ENCODE data around the gene PHF2.

PHF2 gene

GRCh38 chr9:93636172-93636661, 59.8 kb downstream of the PHF2 start:
- no peak for TF ChIP-seq CTCF (IDR thresholded peaks at IDR 0.05; ENCODE audit: low read depth, low read length)
- no peak overlapping the region for H3K4me3 ChIP-seq (ENCODE audit: low read depth, low read length)

GRCh38 chr9:93636667-93637066, 60.3 kb downstream of the PHF2 start:
- no peak overlapping the region for H3K4me3 ChIP-seq (ENCODE audit: low read depth, low read length)
- no peak for TF ChIP-seq CTCF (IDR thresholded peaks at IDR 0.05; ENCODE audit: low read depth, low read length)

- no peak overlapping the region for H3K4me3 ChIP-seq (ENCODE audit: low read depth, low read length)
Observed at GRCh38 chr9:93637886-93638285, 61.5 kb downstream of the PHF2 start.

DNA sequence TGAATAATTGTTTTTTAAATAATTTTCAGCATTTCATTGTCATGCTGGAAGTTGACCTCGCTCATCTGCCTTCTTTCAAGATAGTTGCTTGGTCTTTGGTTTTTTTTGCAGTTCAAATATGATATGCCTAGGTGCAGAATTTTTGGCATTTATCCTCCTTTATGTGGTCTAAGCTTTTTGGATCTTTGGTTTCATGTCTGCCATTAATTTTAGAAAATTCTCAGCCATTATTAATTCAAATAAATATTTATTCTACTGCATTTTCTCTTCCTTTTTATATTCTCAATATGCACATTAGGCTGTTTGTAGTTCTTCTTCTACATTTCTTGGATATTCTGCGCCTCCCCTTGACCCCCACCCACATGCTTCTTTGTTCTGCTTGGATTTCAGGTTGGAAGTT, 63.6 kb downstream of the PHF2 start:
- no peak for TF ChIP-seq CTCF (IDR thresholded peaks at IDR 0.05; ENCODE audit: low read depth, low read length)
- H3K4me3 ChIP-seq (ENCODE audit: low read depth, low read length) = no peak overlapping the region

More at GRCh38 chr9:93637886-93638285, 61.5 kb downstream of the PHF2 start:
- no peak for TF ChIP-seq CTCF (IDR thresholded peaks at IDR 0.05; ENCODE audit: low read depth, low read length)

DNA sequence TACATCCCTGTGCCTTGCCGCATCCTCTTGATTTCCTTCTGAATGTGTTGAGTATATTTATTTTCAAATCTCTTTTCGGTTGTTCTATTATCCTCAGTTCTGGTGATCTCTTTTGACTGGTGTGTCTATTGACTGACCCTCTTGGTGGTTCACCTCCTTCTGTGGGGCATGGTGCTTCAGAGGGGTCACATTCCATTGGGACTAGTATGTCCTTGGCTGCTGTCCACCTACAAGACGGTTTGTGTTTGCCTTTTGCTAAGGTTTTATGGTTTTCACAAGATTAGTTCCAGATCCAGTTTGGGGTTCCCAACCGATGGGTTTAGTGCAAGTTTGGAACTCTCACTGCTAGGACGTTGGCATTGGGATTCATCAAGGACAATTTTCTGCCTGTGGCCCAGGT, 66.6 kb downstream of the PHF2 start:
- no peak overlapping the region for H3K4me3 ChIP-seq (ENCODE audit: low read depth, low read length)
- TF ChIP-seq CTCF (IDR thresholded peaks at IDR 0.05; ENCODE audit: low read depth, low read length) = no peak

- H3K4me3 ChIP-seq (ENCODE audit: low read depth, low read length) = no peak overlapping the region
- no peak for TF ChIP-seq CTCF (IDR thresholded peaks at IDR 0.05; ENCODE audit: low read depth, low read length)
Observed at GRCh38 chr9:93644397-93645088, 68.2 kb downstream of the PHF2 start.

- H3K4me3 ChIP-seq (ENCODE audit: low read depth, low read length) = no peak overlapping the region
- TF ChIP-seq CTCF (IDR thresholded peaks at IDR 0.05; ENCODE audit: low read depth, low read length) = no peak
Observed at GRCh38 chr9:93645149-93645889, 68.9 kb downstream of the PHF2 start.
